ENCODE results near the gene HOXB7.

HOXB7 gene

GRCh38 chr17:48632579-48633265, 21.9 kb upstream of the HOXB7 start:
- in situ Hi-C loops (cut with HindIII; ENCODE audit: low pct_ligation_motif_present, low sequenced_read_pairs): no loop called here
- Histone ChIP-seq H3K27me3 (replicated peaks) (peaks cover 100% of the 10 kb centered on the region), H3K36me3 (replicated peaks) (no peaks in the 10 kb centered on the region), H3K27ac (no peak overlapping the region), H3K4me3 (ENCODE audit: low read depth, low read length) (no peak overlapping the region)
- no peak for DNase-seq
- TF ChIP-seq CTCF (IDR thresholded peaks at IDR 0.05; ENCODE audit: low read depth, low read length, missing control alignments): no peak

GRCh38 chr17:48631693-48632578, 21.1 kb upstream of the HOXB7 start:
- H3K4me3 ChIP-seq (ENCODE audit: low read depth, low read length): no peak overlapping the region
- TF ChIP-seq CTCF (IDR thresholded peaks at IDR 0.05; ENCODE audit: low read depth, low read length, missing control alignments): no peak
- H3K27me3 ChIP-seq (replicated peaks): peaks cover 100% of the 10 kb centered on the region
- H3K27ac ChIP-seq: no peak overlapping the region
- no peak for DNase-seq
- in situ Hi-C loops (cut with HindIII; ENCODE audit: low pct_ligation_motif_present, low sequenced_read_pairs): no loop called here
- no peaks in the 10 kb centered on the region for H3K36me3 ChIP-seq (replicated peaks)

- no peak overlapping the region for H3K27ac ChIP-seq
- no peak for TF ChIP-seq CTCF (IDR thresholded peaks at IDR 0.05; ENCODE audit: low read depth, low read length, missing control alignments)
- DNase-seq: no peak
- H3K27me3 ChIP-seq (replicated peaks): peaks cover 98% of the 10 kb centered on the region
- H3K4me3 ChIP-seq (ENCODE audit: low read depth, low read length): no peak overlapping the region
- H3K36me3 ChIP-seq (replicated peaks): no peaks in the 10 kb centered on the region
- in situ Hi-C loops (cut with HindIII; ENCODE audit: low pct_ligation_motif_present, low sequenced_read_pairs): no loop called here
Measured at GRCh38 chr17:48630925-48631692, 20.3 kb upstream of the HOXB7 start.

GRCh38 chr17:48630009-48630924, 19.4 kb upstream of the HOXB7 start:
- Histone ChIP-seq H3K4me3 (ENCODE audit: low read depth, low read length) (no peak overlapping the region), H3K27me3 (replicated peaks) (peaks cover 98% of the 10 kb centered on the region), H3K27ac (no peak overlapping the region), H3K36me3 (replicated peaks) (no peaks in the 10 kb centered on the region)
- in situ Hi-C loops (cut with HindIII; ENCODE audit: low pct_ligation_motif_present, low sequenced_read_pairs): no loop called here
- no peak for DNase-seq
- TF ChIP-seq CTCF (IDR thresholded peaks at IDR 0.05; ENCODE audit: low read depth, low read length, missing control alignments): no peak

- H3K27ac ChIP-seq: no peak overlapping the region
- peaks cover 98% of the 10 kb centered on the region for H3K27me3 ChIP-seq (replicated peaks)
- no peak for DNase-seq
- H3K36me3 ChIP-seq (replicated peaks): no peaks in the 10 kb centered on the region
- TF ChIP-seq CTCF (IDR thresholded peaks at IDR 0.05; ENCODE audit: low read depth, low read length, missing control alignments): no peak
- in situ Hi-C loops (cut with HindIII; ENCODE audit: low pct_ligation_motif_present, low sequenced_read_pairs): no loop called here
- no peak overlapping the region for H3K4me3 ChIP-seq (ENCODE audit: low read depth, low read length)
Measured at GRCh38 chr17:48629411-48629759, 18.6 kb upstream of the HOXB7 start.
